ENCODE results near the gene TFPI.
"Not testable (repeated sequence)": the region's sequence is repeated elsewhere in the genome, so short reads cannot be mapped to it uniquely, and the experiment has no call there.

TFPI gene

DNA sequence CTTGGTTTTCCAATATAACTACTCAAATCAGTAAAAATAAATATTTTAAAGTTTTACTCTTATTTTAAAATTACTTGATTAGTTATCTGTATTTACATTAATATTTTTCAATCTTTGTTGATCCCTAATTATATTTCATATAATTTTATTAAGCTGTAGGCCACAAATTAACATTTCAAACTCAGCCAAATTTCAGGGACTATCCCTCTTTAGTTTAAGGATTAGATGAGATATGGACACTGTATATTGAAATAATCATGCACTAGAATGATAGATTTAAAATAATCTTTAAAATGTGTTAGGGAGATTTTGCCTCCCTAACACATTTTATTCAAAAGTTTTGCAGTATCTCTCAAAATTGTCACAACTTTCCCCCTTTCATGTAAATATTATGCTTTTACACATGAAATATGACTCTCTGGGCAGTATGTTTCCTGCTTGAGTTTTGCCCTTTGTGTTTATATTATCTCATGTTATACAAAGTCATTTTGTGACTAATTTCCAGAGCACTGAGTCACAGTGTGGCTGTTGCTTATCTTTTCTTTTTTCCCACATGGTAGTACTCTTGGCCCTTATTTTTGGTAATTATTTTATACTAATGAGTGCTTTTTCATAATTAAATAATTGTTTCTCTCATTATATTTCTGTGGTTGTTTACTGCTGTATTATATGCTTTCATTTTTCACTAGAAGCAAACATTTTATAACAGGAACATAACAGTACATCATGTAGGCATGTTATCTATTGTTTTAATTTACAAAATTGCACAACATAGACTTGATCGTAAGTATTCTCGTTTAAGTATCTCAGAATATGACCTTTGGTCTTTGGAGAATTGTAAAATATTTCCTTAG, 1.2 kb downstream of the TFPI start:
- no peak for DNase-seq (ENCODE audit: low read depth in 2 of 2)

DNA sequence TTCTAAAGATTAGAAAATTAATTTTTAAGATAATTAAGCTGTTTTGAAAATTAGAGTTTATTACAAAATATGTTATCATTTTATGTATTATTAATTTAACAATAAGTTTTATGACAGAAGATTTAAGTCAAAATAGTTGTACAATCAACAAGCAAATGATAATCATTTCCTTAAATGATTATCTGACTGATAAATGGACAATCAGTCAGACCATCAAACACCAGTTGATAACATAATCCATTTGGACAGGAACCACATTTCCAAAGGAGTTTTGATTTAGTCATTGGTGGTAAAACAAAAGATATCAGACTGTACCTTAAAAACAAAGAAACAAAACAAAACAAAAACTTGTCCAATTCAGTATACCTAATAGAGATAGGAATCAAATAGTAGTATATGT, 1.9 kb downstream of the TFPI start:
- DNase-seq (ENCODE audit: low read depth in 2 of 2) = no peak

DNA sequence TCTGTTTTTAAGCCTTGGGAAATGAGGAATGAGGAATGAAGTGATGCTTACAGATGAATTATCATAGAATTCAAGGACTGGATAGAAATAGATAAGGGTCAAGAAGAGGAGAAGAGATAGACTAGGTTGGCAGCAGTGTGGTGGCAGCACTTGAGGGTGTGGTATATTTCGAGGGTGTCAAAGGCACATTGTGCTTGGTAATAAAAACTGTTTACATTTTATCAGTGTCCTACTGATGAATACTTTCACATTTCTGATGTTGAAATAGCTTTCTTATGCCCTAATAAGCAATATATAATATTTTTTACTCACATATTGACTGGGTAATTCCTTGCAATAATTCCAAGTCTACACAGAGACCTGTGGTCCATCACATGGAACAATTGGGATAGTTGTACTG, 3.4 kb downstream of the TFPI start:
- DNase-seq (ENCODE audit: low read depth in 2 of 2) = no peak

DNA sequence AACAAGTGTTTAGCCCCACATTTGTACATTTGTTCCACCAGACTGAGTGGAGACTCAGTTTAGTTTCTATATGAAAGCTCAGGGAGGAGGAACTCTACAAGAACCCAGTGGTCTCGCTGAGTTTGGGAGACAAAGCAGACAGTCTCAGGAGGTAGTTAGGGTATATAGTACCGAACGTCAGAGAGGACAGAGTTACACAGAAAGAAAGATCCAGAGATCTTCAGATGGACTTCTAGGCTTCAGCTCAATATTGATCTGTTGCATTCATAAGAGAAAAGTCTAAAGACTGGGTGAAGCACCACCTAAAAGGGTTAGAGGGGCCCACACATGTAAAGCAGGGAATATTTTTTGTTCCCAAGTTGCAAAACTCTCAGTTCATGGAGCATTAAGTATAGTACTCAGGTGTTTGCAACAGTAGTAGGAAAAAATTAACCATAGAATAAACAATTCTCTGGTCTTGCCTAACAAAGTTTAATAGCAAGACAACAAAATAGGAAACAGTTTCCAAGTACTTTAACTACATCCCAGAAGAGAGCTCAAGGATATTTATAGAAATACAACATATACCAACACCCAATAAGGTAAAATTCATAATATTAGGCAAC, 4.2 kb downstream of the TFPI start:
- DNase-seq (ENCODE audit: low read depth in 2 of 2) = no peak

DNA sequence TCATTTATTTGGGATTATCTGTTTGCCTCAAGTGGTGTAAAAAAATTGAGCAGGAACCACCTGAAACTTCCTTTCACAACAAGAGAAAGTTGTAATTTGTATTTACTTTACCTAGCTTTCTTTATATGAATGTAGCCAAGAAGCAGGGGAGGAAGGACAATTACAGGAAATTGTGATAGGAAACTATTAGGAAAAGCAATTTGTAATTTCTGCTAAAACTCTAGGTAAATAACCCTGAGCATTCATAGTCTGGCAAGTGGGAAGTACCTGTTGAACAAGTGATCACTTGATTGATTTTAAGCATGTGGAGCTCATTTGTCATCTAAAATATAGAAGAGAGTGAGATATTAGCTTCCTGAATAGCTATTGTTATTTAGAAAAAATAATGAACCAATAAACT, 5.0 kb downstream of the TFPI start:
- no peak for DNase-seq (ENCODE audit: low read depth in 2 of 2)

DNA sequence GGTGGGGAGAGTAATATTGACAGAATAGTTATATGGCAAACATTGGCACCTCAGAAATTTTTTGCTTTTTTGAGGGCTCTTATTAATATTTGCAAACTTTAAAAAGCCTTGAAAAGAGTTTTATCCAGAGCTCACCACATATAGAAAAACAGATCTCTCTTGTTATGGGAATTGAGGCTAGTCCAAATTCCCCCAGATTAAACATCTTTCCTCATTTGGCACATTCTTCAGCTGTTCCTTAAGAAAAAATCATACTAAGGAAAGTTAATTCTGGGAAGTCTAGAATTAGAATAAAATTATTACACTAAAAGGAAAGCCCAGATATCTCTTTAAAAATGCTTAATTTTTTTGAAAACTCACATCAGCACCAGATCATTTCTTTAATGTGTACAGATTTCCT, 5.6 kb downstream of the TFPI start:
- no peak for DNase-seq (ENCODE audit: low read depth in 2 of 2)

DNA sequence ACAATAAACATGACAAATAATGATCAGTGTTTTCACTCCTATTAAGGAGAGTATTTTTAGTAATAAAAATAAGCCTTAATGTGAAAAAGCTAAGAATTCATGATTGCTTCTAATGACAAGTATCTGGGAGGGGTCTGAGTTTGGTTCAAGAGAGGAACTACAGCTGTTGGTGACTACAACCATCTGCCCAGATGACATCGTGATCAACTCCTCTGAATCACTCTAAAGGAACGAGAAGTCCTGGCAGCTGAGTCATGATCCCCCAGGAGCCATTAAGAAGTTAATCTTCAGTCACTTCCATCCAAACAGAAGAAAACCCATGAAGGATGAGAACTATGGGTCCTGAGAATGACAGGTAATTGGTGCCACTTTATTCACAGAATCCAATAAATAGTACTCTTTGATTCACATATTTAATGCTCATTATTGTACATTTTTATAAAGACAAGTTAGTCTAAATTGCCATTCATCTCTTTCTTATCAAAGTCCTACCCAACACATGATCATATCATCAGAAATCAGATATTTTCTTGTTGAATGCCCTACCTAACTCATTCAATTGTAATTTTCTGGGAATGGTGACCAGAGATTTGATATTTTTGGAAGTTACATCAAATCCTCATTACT, 6.8 kb downstream of the TFPI start:
- DNase-seq (ENCODE audit: low read depth in 2 of 2) = no peak

DNA sequence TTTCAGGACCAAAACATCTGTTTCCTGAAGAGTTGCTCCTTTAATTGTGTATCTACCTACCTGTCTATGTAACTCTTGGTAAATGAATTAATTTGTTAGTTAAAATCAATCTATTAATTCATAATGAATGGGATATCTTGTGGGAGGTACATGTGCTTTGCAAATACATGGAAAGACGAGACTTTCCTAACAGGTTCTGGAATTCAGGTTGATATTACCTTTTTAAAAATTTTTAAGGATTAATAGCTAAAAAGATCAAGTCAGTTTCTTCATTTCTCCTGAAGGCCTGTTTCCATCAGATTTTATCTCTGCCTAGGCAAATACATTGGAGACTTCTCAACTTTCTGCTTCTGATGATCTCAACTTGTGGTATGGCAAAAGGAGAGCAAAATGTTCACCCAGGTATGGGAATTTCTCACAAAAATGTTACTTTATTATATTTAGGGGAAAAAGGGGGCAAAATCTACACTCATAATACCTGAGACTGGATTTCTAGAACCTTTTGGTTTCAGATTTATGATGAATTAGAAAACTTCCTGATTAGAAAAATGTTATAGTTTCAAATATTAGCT, 7.4 kb downstream of the TFPI start:
- DNase-seq (ENCODE audit: low read depth in 2 of 2) = no peak

DNA sequence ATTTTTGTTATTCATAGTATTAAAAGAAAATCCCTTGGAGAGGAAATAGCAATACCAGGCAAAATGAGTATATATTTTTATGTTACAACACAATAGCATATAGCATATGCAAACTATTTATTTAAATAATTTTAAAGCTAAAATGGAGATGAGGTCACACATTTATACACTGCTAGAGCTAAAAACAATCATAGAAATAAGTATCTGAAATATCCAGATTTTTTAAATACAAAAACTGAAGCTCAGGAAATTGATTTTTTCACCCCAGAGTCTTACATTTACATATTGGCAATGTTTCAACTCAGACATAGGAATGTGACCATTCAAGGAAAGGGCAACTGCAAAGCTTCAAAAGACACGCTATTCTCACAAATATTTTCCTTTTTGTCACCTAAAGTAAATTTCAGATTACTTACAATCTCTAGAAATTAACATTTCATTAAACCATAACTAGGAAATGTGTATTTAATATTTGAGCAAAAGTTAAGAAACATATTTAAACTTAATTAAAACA, 8.9 kb downstream of the TFPI start:
- no peak for DNase-seq (ENCODE audit: low read depth in 2 of 2)

DNA sequence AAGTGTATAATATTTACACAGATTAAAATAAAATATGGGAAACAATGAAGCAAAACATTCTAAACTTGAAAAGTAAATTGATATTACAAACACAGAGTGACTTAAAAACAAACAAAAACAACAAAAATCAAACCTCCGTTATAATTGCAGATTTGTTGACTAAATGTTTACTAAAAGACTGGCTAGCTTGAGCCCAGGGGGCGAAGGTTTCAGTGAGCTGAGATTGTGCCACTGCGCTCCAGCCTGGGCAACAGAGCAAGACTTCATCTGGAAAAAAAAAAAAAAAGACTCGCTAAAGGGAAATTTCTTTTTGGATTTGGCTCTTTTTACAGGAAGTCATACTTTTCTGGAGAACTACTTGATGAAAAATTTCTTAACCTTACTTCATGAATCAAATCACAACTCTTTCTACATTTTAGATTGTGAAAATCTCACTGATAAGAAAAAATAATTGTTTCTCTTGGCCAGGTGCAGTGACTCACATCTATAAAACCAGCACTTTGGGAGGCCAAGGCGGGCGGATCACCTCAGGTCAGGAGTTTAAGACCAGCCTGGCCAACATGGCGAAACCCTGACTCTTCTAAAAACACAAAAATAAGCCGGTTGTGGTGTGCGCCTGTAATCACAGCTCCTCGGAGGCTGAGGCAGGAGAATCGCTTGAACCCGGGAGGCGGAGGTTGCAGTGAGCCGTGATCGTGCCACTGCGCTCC, 9.7 kb downstream of the TFPI start:
- no peak for DNase-seq (ENCODE audit: low read depth in 2 of 2)

DNA sequence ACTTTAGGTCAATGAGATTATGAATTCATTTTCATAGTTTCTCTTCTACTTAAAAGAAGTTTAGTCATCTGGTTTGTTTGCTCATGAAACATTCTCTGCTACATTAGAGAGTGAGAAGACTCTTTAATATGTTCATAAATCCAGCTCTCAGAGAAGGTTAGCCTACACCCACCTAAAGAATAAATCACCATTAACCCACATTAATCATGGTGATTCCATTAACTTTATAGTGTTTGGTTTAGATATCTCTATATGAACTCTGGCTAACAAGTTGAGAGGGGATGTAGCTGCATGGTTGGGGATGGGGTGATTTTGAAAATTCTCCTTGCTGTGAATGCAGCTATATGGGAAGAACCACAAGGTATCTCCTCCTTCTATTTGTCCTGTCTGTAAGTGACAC, 10.7 kb downstream of the TFPI start:
- DNase-seq (ENCODE audit: low read depth in 2 of 2) = no peak

DNA sequence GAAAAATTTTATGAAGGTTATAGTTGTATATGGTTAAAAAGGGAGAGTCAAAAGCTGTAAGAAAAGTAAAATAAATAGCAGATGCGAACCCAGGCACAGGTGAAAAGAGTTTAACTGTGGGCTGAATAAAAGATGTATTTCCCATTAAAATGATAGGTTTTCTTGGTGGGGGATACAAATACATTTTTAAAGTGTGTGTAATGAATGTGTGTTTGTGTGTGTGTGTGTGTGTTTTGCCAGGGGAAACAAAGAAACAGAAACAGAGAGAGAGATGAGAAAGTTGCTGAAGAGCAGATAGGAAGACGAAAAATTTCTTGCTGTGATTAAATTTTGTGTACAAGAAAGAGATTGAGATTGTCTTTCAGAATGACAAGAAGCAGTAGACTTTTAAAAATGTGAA, 12.1 kb downstream of the TFPI start:
- DNase-seq (ENCODE audit: low read depth in 2 of 2) = no peak

DNA sequence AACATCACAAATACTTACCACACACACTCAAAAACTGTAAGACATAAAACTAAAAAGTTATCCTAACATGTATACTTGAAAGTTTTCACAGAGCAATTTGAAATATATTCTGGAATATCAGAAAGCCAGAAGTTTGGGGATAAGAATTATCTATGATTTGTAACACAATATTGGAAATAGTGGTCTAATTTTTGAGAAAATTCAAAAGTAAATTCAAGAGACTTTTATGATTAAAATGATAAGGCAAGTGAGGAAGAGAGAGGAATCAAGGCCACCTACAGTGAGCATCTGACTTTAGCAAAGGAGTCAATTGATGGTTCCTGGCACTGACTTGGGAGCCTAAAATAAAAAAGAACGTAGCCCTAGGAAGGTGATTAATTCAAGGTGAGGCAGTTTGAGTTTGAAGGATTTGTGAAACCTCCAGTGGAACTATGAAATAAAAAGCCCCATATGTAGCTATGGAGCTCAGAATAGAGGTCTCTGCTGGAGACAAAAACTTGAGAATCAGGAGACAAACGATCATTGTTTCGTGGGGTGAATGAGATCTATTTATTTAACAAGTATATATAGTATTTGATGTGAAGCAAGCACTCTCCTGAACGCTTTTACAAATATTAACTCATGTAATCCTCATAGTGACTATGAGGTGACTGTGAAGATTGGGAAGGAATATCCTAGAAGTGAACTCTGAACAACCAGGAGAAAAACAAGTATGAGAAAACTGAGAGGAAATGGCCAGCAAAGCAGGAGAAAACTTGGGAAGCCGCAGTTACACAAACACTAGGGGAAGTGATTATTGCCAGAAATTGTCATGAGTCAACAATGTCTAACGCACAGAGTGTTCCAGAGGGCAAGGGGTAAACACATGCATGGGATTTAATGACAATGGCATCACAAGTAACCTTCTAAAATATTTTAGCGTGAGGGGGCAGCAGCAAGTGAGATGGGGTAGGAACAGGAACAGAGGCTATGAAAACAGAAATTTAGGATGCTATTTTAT, 12.8 kb downstream of the TFPI start:
- DNase-seq (ENCODE audit: low read depth in 2 of 2) = no peak

DNA sequence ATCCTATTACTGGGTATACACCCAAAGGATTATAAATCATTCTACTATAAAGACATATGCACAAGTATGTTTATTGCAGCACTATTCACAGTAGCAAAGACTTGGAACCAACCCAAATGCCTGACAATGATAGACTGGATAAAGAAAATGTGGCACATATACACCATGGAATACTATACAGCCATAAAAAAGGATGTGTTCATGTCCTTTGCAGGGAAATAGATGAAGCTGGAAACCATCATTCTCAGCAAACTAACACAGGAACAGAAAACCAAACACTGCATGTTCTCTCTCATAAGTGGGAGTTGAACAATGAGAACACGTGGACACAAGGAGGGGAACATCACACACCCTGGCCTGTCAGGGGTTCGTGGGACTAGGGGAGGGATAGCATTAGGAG, 16.0 kb downstream of the TFPI start:
- not testable (repeated sequence) for DNase-seq (ENCODE audit: low read depth in 2 of 2)

DNA sequence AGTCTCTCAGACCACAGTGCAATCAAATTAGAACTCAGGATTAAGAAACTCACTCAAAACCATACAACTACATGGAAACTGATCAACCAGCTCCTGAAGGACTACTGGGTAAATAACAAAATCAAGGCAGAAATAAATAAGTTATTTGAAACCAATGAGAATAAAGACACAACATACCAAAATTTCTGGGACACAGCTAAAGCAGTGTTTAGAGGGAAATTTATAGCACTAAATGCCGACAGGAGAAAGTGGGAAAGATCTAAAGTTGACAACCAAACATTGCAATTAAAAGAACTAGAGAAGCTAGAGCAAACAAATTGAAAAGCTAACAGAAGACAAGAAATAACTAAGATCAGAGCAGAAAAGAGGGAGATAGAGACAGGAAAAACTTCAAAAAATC, 18.9 kb downstream of the TFPI start:
- DNase-seq (ENCODE audit: low read depth in 2 of 2) = not testable (repeated sequence)

DNA sequence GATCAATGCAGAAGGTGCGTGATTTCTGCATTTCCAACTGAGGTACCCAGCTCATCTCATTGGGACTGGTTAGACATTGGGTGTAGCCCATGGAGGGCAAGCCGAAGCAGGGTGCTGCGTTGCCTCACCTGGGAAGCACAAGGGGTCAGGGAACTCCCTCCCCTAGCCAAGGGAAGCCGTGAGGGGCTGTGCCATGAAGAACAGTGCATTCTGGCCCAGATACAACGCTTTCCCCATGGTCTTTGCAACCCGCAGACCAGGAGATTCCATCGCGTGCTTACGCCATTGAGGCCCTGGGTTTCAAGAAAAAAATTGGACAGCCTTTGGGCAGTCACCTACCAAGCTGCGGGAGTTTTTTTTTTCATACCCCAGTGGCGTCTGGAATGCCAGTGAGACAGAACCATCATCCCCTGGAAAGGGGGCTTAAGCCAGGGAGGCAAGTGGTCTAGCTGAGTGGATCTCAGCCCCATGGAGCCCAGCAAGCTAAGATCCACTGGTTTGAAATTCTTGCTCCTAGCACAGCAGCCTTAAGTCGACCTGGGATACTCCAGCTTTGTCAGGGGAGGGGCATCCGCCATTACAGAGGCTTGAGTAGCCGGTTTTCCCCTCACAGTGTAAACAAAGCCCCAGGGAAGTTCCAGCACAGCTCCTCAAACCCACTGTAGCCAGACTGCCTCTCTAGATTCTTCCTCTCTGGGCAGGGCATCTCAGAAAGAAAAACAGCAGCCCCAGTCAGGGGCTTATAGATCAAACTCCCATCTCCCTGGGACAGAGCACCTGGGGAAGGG, 21.7 kb downstream of the TFPI start:
- DNase-seq (ENCODE audit: low read depth in 2 of 2) = no peak

DNA sequence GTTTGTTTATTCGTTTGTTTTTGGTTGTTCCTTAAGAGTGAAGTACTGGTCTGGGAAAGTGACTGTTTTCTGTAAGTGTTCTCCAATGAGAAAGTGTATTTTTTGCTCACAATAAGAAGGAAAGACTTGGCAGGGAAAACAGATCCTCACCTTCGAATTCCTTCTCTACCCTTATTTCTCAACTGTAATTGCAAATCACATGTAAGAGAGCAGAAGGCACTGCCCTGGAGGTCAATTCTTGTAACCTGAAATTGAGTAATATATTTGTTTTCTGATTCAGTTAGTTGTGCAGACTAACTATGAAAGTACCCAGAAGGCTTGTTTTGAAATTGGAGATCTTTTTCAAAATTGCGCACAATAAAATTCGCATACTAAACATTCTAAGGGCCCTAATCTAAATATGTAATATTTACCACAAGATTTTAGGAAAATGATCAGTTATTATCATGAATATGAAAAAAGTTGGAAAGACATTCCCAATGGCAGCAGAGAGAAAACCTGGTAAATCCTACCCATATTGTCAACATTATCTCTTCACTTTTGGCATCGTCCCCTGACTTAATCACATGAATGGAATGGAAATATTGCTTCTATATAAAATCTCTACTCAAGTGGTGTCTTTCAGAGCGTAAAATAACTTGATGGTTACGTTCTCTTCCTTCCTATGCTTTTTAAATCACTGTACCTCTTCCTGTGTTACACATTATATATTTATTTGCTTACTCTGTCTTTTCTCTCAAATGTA, 24.1 kb downstream of the TFPI start:
- DNase-seq (ENCODE audit: low read depth in 2 of 2) = no peak

DNA sequence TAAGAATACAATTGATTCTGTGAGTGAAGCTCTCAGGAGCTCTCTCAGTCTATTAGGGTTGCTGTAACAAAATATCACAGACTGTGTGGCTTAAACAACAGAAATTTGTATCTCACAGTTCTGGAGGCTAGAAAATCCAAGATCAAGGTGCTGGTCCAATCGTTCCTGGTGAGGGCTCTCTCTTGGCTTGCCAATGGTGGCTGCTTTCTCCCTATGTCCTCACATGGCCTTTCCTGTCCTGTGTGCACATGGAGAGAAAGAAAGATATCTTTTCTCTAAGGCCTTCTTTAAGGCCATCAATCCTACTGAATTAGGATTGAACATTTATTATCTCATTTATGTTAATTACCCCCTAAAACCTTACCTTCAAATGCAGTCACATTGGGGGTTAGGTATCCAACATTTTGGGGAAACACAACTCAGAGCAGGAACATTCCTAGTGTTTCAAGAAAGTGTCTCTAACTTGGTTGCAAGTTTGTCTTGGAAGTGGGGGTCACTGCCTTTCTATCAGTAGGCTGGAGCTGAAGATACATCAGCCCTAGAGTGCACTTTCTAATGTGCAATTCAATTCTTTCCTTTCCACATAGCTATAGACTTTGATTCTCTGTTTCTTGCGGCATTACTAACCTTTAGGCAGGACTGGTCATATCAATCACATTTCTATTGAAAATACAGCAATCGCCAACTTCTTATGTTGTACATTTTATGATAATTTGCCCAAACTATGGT, 24.8 kb downstream of the TFPI start:
- no peak for DNase-seq (ENCODE audit: low read depth in 2 of 2)

Data from activated CD8-positive, alpha-beta memory T cell treated with anti-CD3 and anti-CD28 coated beads for 4 hours (primary cell).